GM12872 (cell line): ENCODE measurements around the gene GIT1.

Source experiments
- CTCF ChIP-seq: IDR thresholded peaks from 3 replicates; pipeline ENCODE4 v1.5.1; 2011; ENCODE audit warnings: low read depth, mild to moderate bottlenecking, low read length, moderate library complexity; ENCODE audit not compliant: insufficient read depth

Gene GIT1

DNA sequence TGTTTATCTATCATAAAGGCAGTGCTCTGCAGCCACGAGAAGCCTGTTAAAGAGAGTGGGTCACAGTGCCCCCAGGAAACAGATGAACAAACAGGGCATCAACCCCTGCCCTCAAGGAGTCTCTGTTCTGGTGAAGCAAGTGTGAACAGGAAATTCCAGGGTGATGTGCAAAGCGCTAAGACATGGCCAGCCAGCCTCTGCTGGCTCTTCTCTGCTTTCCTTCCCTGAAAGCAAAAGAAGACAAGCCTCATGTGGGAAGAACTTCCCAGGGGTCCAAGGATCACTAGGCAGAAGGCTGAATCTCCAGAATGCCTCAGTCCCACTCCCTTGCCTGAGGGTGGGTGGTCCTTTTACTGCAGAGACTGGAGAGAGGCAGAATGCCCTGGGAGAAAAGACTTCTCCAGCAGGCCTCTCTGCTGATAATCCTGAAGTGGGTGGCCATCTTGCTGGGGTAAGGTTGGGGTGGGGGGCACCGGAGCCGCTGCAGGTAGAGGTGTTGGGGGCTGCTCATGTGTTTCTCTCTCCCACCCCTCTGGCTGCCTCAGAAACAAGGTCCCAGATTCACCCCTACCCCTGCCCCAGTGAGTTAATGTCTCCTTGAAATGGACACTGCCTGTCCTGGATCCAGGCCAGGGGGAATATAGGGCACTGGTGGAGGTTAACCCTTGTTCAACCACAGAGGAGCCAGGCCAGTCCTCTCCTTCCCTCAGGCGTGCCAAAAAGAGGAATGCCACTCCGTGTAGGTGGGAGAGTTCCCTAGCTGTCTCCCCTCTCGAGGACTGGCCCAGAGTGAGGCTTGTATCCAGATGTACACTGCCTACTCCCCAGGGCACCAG lies 5.9 kb upstream of the GIT1 start:
- TF ChIP-seq CTCF: no peak

DNA sequence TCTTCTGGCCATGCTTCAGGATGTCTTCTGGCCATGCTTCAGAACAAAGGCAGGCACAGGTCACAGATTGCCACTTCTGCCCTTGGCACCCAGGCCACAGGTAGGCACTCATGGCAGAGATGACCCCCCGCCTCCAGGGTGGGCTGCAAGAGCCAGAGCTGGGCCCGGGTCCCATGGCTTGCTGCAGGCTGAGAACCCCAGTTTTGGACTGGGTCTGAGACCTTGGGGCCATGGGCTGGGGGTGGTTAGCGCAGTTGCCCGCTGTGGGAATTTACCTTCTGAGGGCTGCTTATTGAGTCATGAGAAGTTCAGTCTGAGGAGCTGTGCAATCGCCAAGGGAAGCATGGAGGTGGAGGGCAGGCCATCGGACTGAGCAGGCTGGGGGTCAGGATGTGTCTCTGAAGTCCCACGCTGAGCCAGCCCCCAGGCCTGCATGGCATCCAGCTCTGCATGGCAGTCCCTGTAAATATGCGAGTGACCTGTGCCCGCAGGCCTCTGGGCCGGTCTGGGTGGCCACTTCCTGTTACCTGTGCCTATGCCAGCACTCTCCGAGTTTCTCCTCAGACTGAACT lies 5.2 kb upstream of the GIT1 start:
- TF ChIP-seq CTCF: no peak

- peak; percentile 39; the same call in 1 of the 3 replicates for TF ChIP-seq CTCF
Observed at GRCh38 chr17:29593591-29594518, 4.4 kb upstream of the GIT1 start.

DNA sequence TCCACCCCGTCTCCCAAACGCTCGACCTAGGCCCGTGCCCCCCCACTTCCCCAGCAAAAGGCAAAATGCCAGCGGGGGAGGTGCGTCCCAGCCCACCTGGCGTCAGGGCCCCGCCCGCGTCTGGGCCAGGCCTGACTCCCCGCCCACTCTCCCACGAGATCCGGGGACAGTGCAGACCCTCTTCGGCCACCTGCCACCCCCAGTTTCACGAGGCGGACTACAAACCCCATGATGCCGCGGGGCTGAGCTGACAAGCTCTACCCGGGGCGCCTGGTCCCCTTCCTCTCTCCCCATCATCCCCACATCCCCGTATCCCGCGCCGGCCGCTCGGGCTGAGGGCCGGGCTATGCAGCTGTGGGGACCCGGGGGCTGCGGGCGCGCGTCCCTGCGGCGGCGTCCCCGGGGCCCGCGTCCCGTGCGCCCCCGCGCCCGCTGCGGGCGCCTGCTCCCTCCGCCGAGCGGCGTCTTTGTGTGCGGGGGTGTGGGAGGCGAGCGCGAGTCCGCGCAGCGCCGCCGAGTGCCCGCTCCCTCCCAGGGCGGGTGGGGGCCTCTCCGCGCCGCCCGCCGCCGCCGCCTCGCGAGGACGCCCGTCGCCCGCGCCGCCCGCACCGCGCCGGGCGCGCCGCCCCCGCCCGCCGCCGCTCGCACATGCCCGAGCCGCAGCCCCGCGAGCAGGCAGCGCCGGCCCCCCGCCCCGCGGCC lies 3.6 kb upstream of the GIT1 start, which contains the start of gene ANKRD13B:
TSS of gene ANKRD13B (plus strand) at position 283 of the 702 bp plus-strand sequence. CDS start 490 bp downstream, outside the sequence.
- no peak for TF ChIP-seq CTCF

GRCh38 chr17:29591737-29592608 lies 2.5 kb upstream of the GIT1 start:
- TF ChIP-seq CTCF: peak; percentile 94

GRCh38 chr17:29591146-29591736 lies 1.8 kb upstream of the GIT1 start:
- TF ChIP-seq CTCF: no peak
